ENCODE results near the gene NBAS.

DNA sequence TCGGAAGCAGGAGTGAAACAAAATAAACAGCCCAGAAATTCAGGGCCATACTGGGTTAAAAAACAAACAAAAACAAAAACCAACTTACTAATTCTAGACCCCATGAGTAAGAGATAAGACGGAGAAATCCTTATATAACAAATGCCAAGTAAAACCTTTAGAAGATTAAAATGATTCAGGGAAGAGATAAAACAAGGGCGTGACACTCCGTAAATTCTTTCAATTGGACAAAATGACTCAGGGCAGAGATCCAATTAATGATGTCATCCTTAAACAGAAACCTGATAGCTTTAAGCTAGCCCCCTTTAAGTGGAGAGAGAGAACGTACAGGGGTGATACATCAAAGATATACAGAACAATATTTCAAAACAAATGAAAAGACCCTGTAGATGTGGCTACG, 317.4 kb downstream of the NBAS start:
- TF ChIP-seq, protein P1, sequence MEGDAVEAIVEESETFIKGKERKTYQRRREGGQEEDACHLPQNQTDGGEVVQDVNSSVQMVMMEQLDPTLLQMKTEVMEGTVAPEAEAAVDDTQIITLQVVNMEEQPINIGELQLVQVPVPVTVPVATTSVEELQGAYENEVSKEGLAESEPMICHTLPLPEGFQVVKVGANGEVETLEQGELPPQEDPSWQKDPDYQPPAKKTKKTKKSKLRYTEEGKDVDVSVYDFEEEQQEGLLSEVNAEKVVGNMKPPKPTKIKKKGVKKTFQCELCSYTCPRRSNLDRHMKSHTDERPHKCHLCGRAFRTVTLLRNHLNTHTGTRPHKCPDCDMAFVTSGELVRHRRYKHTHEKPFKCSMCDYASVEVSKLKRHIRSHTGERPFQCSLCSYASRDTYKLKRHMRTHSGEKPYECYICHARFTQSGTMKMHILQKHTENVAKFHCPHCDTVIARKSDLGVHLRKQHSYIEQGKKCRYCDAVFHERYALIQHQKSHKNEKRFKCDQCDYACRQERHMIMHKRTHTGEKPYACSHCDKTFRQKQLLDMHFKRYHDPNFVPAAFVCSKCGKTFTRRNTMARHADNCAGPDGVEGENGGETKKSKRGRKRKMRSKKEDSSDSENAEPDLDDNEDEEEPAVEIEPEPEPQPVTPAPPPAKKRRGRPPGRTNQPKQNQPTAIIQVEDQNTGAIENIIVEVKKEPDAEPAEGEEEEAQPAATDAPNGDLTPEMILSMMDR (IDR thresholded peaks at IDR 0.05; ENCODE audit: insufficient read depth, low read length, poor library complexity, severe bottlenecking) = no peak
- TF ChIP-seq EZH2phosphoT487 (conservative IDR thresholded peaks at IDR 0.05; ENCODE audit: low read length) = no peak

All from SU-DHL-6 (cell line).